ENCODE measurements around the gene TRIM66. TPM values are rescaled to one million over a fixed set of nuclear protein-coding genes. Genes with fewer than 3 reads are reported as not detected.
A peak's percentile ranks its signal among the peaks of the same experiment; 100 is the strongest.

The TRIM66 gene
- total and polyA plus RNA-seq, 9 of the 15 experiments (the other 6 are each of a cell fraction or from before 2014, with no cell fraction given): 1.1 to 7.3 (median 4.9) TPM

Small RNAs within 50 kb of the gene (small RNA-seq; reads per million reads assigned to genes)
- gene SNORA3A: not detected
- 4.0 reads per million, percentile 91 among the genes with 10 or more reads in this experiment for gene SNORA3B

Other genes with a start within 250 kb of the TRIM66 start
- not detected in 2 replicates for gene STK33, start 88.4 kb downstream of the TRIM66 start, total RNA-seq (2014; rRNA removed)
- not detected in 2 replicates for gene STK33, start 88.4 kb downstream of the TRIM66 start, total RNA-seq (2014; rRNA removed; fragmentation: Illumina TruSeq; extraction: Trizol)
- not detected in 2 replicates for gene STK33, start 88.4 kb downstream of the TRIM66 start, total RNA-seq (2015; rRNA removed; fragmentation: Illumina TruSeq; extraction: Trizol)
- gene STK33, start 88.4 kb downstream of the TRIM66 start, total RNA-seq (2021): not detected in 2 replicates
- gene STK33, start 88.4 kb downstream of the TRIM66 start, polyA plus RNA-seq (2011; rRNA removed): 0.05 TPM in 1 of 2 replicates, not detected in the other
- not detected in 2 replicates for gene STK33, start 88.4 kb downstream of the TRIM66 start, polyA plus RNA-seq (2014; fragmentation: Illumina TruSeq; extraction: Trizol)
- not detected for gene STK33, start 88.4 kb downstream of the TRIM66 start, polyA plus RNA-seq (2014; fragmentation: Nextera tagmentation; extraction: Ambion mirVana)
- 0.07 TPM in 1 of 2 replicates, not detected in the other for gene STK33, start 88.4 kb downstream of the TRIM66 start, polyA plus RNA-seq (2014; rRNA removed)
- gene RPL27A, start 127 bp upstream of the TRIM66 start, total RNA-seq (2014; rRNA removed): 2,206 and 2,540 TPM in 2 replicates
- gene RPL27A, start 127 bp upstream of the TRIM66 start, total RNA-seq (2014; rRNA removed; fragmentation: Illumina TruSeq; extraction: Trizol): 2,267 and 2,674 TPM in 2 replicates
- 2,745 and 2,768 TPM in 2 replicates for gene RPL27A, start 127 bp upstream of the TRIM66 start, total RNA-seq (2015; rRNA removed; fragmentation: Illumina TruSeq; extraction: Trizol)
- gene RPL27A, start 127 bp upstream of the TRIM66 start, total RNA-seq (2021): 1,153 and 1,212 TPM in 2 replicates
- 1,586 and 1,654 TPM in 2 replicates for gene RPL27A, start 127 bp upstream of the TRIM66 start, polyA plus RNA-seq (2011; rRNA removed)
- 3,464 and 4,241 TPM in 2 replicates for gene RPL27A, start 127 bp upstream of the TRIM66 start, polyA plus RNA-seq (2014; fragmentation: Illumina TruSeq; extraction: Trizol)
- gene RPL27A, start 127 bp upstream of the TRIM66 start, polyA plus RNA-seq (2014; fragmentation: Nextera tagmentation; extraction: Ambion mirVana): 100 to 1,000 TPM; 790 to 918 TPM
- gene RPL27A, start 127 bp upstream of the TRIM66 start, polyA plus RNA-seq (2014; rRNA removed): 3,280 and 3,385 TPM in 2 replicates
- gene AKIP1, start 228.5 kb upstream of the TRIM66 start, total RNA-seq (2014; rRNA removed): 36.2 and 48.7 TPM in 2 replicates
- 25.5 and 28.6 TPM in 2 replicates for gene AKIP1, start 228.5 kb upstream of the TRIM66 start, total RNA-seq (2014; rRNA removed; fragmentation: Illumina TruSeq; extraction: Trizol)
- gene AKIP1, start 228.5 kb upstream of the TRIM66 start, total RNA-seq (2015; rRNA removed; fragmentation: Illumina TruSeq; extraction: Trizol): 37.1 and 40.2 TPM in 2 replicates
- 40.0 and 41.6 TPM in 2 replicates for gene AKIP1, start 228.5 kb upstream of the TRIM66 start, total RNA-seq (2021)
- 47.2 and 49.2 TPM in 2 replicates for gene AKIP1, start 228.5 kb upstream of the TRIM66 start, polyA plus RNA-seq (2011; rRNA removed)
- gene AKIP1, start 228.5 kb upstream of the TRIM66 start, polyA plus RNA-seq (2014; fragmentation: Illumina TruSeq; extraction: Trizol): 34.2 and 40.1 TPM in 2 replicates
- gene AKIP1, start 228.5 kb upstream of the TRIM66 start, polyA plus RNA-seq (2014; fragmentation: Nextera tagmentation; extraction: Ambion mirVana): 10 to 100 TPM in 1 of 2 experiments, 1 to 10 TPM in 1; 9.0 to 15.1 TPM
- gene AKIP1, start 228.5 kb upstream of the TRIM66 start, polyA plus RNA-seq (2014; rRNA removed): 52.6 and 60.1 TPM in 2 replicates

All from K562 (cell line).